Fibroblast of pulmonary artery (primary cell): ENCODE data around the gene RIPOR1.
A peak's percentile ranks its signal among the peaks of the same experiment; 100 is the strongest.

ENCODE experiments used
- DNase-seq: peaks from one replicate; pipeline ENCODE4 v3.0.0-alpha.2; 2010; ENCODE audit warnings: low read depth
- H3K4me3 ChIP-seq: replicated peaks from 2 replicates; pipeline ENCODE4 v1.5.1; 2011; ENCODE audit warnings: low read depth, mild to moderate bottlenecking, control low read depth, low read length, moderate library complexity
- CTCF ChIP-seq: IDR thresholded peaks from 2 replicates; pipeline ENCODE4 v1.5.1; 2011; ENCODE audit warnings: mild to moderate bottlenecking, control low read depth, low read length, inconsistent platforms; ENCODE audit errors: missing control alignments

Gene RIPOR1

GRCh38 chr16:67535201-67535600 lies 6.6 kb downstream of the RIPOR1 start:
- H3K4me3 ChIP-seq, result no peak overlapping the region
- no peak for DNase-seq
- no peak for TF ChIP-seq CTCF

GRCh38 chr16:67537270-67537635 lies 8.6 kb downstream of the RIPOR1 start:
- DNase-seq, result peak; percentile 57
- H3K4me3 ChIP-seq, result peak overlapping the region; percentile 75
- no peak for TF ChIP-seq CTCF

DNA sequence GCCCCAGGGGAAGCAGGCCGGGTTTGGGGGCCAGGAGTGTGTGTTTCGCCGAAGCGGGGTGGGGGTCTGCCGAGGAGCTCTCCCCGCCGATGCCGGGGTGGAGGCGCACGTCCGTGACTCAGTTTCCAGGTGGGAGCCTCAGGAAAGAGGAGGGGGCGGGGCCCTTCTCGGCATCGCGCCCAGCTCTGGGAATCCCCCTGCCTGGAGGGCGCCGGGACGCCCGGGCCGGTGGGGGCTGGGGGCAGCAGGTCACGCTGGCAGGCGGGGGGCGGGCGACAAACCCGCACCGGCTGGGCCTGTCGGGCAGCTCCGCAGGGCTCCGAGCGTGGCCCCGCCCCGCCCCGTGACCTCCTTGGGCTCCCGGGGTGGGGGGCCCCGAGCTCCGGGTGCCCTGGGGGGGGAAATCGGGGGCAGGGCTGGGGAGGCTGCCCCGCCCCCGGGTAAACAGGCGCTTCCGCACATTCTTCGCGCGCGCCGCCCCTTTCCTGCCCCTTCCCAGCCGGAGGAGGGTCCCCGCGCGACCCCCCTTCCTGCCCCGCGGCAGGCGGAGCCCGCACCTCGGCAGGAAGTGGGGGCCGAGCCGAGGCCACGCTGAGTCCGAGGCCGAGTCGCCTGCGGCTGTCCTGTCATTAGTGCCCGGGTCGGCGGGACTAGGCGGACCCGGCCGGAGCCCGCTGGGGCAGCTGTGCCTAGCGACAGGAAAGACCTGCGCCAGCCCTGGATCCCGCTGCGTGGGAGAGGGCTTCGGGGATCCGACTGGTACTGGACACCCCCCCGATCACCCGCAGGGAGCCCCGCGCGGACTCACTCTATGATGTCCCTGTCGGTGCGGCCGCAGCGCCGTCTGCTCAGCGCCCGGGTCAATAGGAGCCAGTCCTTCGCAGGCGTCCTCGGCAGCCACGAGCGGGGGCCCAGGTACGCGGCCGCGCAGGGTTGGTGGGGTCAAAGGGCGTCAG lies 9.3 kb downstream of the RIPOR1 start:
- no peak for TF ChIP-seq CTCF
- DNase-seq, result peak; percentile 57
- H3K4me3 ChIP-seq, result peak overlapping the region; percentile 75

DNA sequence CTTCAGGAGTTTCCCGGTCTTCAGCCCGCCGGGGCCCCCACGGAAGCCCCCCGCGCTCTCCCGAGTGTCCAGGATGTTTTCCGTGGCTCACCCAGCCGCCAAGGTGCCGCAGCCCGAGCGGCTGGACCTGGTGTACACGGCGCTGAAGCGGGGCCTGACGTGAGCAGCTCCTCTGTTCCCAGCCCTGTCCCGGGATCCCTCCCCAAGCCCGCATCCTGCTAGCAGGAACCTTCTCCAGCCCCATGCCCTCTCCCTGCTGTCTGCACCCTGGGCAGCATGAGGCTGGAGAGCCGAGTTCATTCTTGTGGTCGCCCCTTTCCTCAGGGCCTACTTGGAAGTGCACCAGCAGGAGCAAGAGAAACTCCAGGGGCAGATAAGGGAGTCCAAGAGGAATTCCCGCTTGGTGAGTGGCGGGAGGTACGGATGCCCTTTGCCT lies 10.1 kb downstream of the RIPOR1 start:
- TF ChIP-seq CTCF, result no peak
- peak; percentile 74 for DNase-seq
- peak overlapping the region; percentile 75 for H3K4me3 ChIP-seq

GRCh38 chr16:67539271-67539670 lies 10.6 kb downstream of the RIPOR1 start:
- TF ChIP-seq CTCF, result no peak
- peak overlapping the region; percentile 75 for H3K4me3 ChIP-seq
- no peak for DNase-seq

- no peak for DNase-seq
Measured at GRCh38 chr16:67539691-67540635, 11.3 kb downstream of the RIPOR1 start.

More at GRCh38 chr16:67539691-67540635, 11.3 kb downstream of the RIPOR1 start:
- TF ChIP-seq CTCF, result no peak
- H3K4me3 ChIP-seq, result no peak overlapping the region
